Renal pelvis (tissue), 4 donors: ENCODE measurements around the gene NCSTN. TPM values are rescaled to one million over a fixed set of nuclear protein-coding genes. Genes with fewer than 3 reads are reported as not detected.
A peak's percentile ranks its signal among the peaks of the same experiment; 100 is the strongest.

Source experiments
- DNase-seq: peaks from one replicate; pipeline ENCODE4 v3.0.0-alpha.2; 2013
- polyA plus RNA-seq, 3 donors: library from polyadenylated mRNA; unstranded; fragments of 120-200 nt; gene quantifications; one replicate each; pipeline ENCODE4 v1.2.1, GENCODE V29; 2013; ENCODE audit not compliant: insufficient read length in 3 of 3

The NCSTN gene
- polyA plus RNA-seq, 3 donors: 162 to 167 (median 167) TPM

- DNase-seq: peak; percentile 12
Observed at GRCh38 chr1:160342526-160342925, 657 bp upstream of the NCSTN start.

- no peak for DNase-seq
Observed at GRCh38 chr1:160344241-160344640, 1.1 kb downstream of the NCSTN start.

- no peak for DNase-seq
Observed at GRCh38 chr1:160344936-160345335, 1.8 kb downstream of the NCSTN start.

- DNase-seq: no peak
Observed at GRCh38 chr1:160346463-160346862, 3.3 kb downstream of the NCSTN start.

- DNase-seq: no peak
Observed at GRCh38 chr1:160346958-160347357, 3.8 kb downstream of the NCSTN start.

GRCh38 chr1:160351629-160352028, 8.4 kb downstream of the NCSTN start:
- DNase-seq: no peak

GRCh38 chr1:160352555-160352954, 9.4 kb downstream of the NCSTN start:
- DNase-seq: no peak

- DNase-seq: no peak
Observed at GRCh38 chr1:160353223-160353622, 10.0 kb downstream of the NCSTN start.

- no peak for DNase-seq
Observed at GRCh38 chr1:160354388-160354985, 11.3 kb downstream of the NCSTN start.

GRCh38 chr1:160357286-160358002, 14.3 kb downstream of the NCSTN start:
- DNase-seq: no peak

GRCh38 chr1:160358073-160358472, 14.9 kb downstream of the NCSTN start:
- no peak for DNase-seq

- DNase-seq: no peak
Observed at GRCh38 chr1:160359559-160360226, 16.5 kb downstream of the NCSTN start.

GRCh38 chr1:160360227-160360695, 17.1 kb downstream of the NCSTN start:
- DNase-seq: no peak

- DNase-seq: no peak
Observed at GRCh38 chr1:160361199-160361598, 18.0 kb downstream of the NCSTN start.

- DNase-seq: no peak
Observed at GRCh38 chr1:160361814-160362167, 18.6 kb downstream of the NCSTN start.

GRCh38 chr1:160362168-160362957, 19.2 kb downstream of the NCSTN start:
- DNase-seq: no peak

- DNase-seq: no peak
Observed at GRCh38 chr1:160363010-160363409, 19.8 kb downstream of the NCSTN start.

- DNase-seq: no peak
Observed at GRCh38 chr1:160363951-160364735, 21.0 kb downstream of the NCSTN start.

- no peak for DNase-seq
Observed at GRCh38 chr1:160365325-160365724, 22.1 kb downstream of the NCSTN start.

GRCh38 chr1:160366731-160367515, 23.7 kb downstream of the NCSTN start, which contains the start of gene NHLH1:
TSS of gene NHLH1 (plus strand) at chr1:160367071. CDS start at chr1:160370732, 3,661 bp downstream.
- no peak for DNase-seq

- no peak for DNase-seq
Observed at GRCh38 chr1:160367516-160367900, 24.3 kb downstream of the NCSTN start.
